ENCODE data around the gene ACE. TPM values are rescaled to one million over a fixed set of nuclear protein-coding genes. Genes with fewer than 3 reads are reported as not detected.

ACE gene
- total RNA-seq, 1 experiment from 2014 or later, result 9.1 TPM

GRCh38 chr17:63524051-63524450 is 47.2 kb downstream of the ACE start:
- DNase-seq (no peak), ATAC-seq (no peak)
- no peak for TF ChIP-seq EZH2 (IDR thresholded peaks at IDR 0.05; ENCODE audit: low read length, unreplicated experiment)
- TF ChIP-seq EZH2phosphoT487 (IDR thresholded peaks at IDR 0.05; ENCODE audit: borderline replicate concordance, low read length), result no peak
- TF ChIP-seq CTCF (conservative IDR thresholded peaks at IDR 0.05; ENCODE audit: low read depth, low read length), result no peak
- H3F3A ChIP-seq (ENCODE audit: low read length, unreplicated experiment), result no peaks in the 10 kb centered on the region
- no peaks in the 10 kb centered on the region for H3K4me1 ChIP-seq (ENCODE audit: insufficient read depth, low read length)
- H3K9me3 ChIP-seq (ENCODE audit: low read length), result no peaks in the 10 kb centered on the region
- no peaks in the 10 kb centered on the region for H3K27me3 ChIP-seq (ENCODE audit: low read length)
- no peaks in the 10 kb centered on the region for H3K9me2 ChIP-seq (replicated peaks; ENCODE audit: low read length)
- ChIA-PET CTCF (no interaction called here), POLR2A (ENCODE audit: unreplicated experiment) (no interaction called here)
- H3K4me2 ChIP-seq (ENCODE audit: low read length), result no peak overlapping the region
- intact Hi-C loops (cut with micrococcal nuclease), result no loop called here
- no peak overlapping the region for H3K27ac ChIP-seq (ENCODE audit: low read length)
- no peak overlapping the region for H3K9ac ChIP-seq (ENCODE audit: low read length)
- BruUV-seq (replicated peaks), result no TSS peak
- no peaks in the 10 kb centered on the region for H4K20me1 ChIP-seq (ENCODE audit: low read length)
- H3K4me3 ChIP-seq (ENCODE audit: low read length), result no peak overlapping the region
- no peak overlapping the region for H2AFZ ChIP-seq (ENCODE audit: low read length)
- no peaks in the 10 kb centered on the region for H3K36me3 ChIP-seq (ENCODE audit: low read depth, low read length)
- H3K79me2 ChIP-seq (ENCODE audit: low read length), result no peaks in the 10 kb centered on the region

- H3K9me2 ChIP-seq (replicated peaks; ENCODE audit: low read length), result no peaks in the 10 kb centered on the region
- no peak for DNase-seq
- no peaks in the 10 kb centered on the region for H3K9me3 ChIP-seq (ENCODE audit: low read length)
- POLR2A ChIA-PET (ENCODE audit: unreplicated experiment), result no interaction called here
- BruUV-seq (replicated peaks), result no TSS peak
- H3K4me1 ChIP-seq (ENCODE audit: insufficient read depth, low read length), result no peaks in the 10 kb centered on the region
- ATAC-seq, result no peak
- H3K79me2 ChIP-seq (ENCODE audit: low read length), result no peaks in the 10 kb centered on the region
- H3K9ac ChIP-seq (ENCODE audit: low read length), result no peak overlapping the region
- intact Hi-C loops (cut with micrococcal nuclease), result no loop called here
- H3K27me3 ChIP-seq (ENCODE audit: low read length), result no peaks in the 10 kb centered on the region
- no peak overlapping the region for H3K27ac ChIP-seq (ENCODE audit: low read length)
- H4K20me1 ChIP-seq (ENCODE audit: low read length), result no peaks in the 10 kb centered on the region
- no peak overlapping the region for H2AFZ ChIP-seq (ENCODE audit: low read length)
- TF ChIP-seq EZH2 (IDR thresholded peaks at IDR 0.05; ENCODE audit: low read length, unreplicated experiment), result no peak
- no peak for TF ChIP-seq CTCF (conservative IDR thresholded peaks at IDR 0.05; ENCODE audit: low read depth, low read length)
- H3K4me3 ChIP-seq (ENCODE audit: low read length), result no peak overlapping the region
- H3F3A ChIP-seq (ENCODE audit: low read length, unreplicated experiment), result no peaks in the 10 kb centered on the region
- CTCF ChIA-PET, result no interaction called here
- no peaks in the 10 kb centered on the region for H3K36me3 ChIP-seq (ENCODE audit: low read depth, low read length)
- no peak overlapping the region for H3K4me2 ChIP-seq (ENCODE audit: low read length)
Observed at GRCh38 chr17:63525190-63525946, 48.5 kb downstream of the ACE start.

GRCh38 chr17:63526861-63527260 is 50.0 kb downstream of the ACE start:
- Histone ChIP-seq H3K9ac (ENCODE audit: low read length) (no peak overlapping the region), H3F3A (ENCODE audit: low read length, unreplicated experiment) (no peaks in the 10 kb centered on the region), H3K9me2 (replicated peaks; ENCODE audit: low read length) (no peaks in the 10 kb centered on the region), H3K9me3 (ENCODE audit: low read length) (no peaks in the 10 kb centered on the region), H3K4me1 (ENCODE audit: insufficient read depth, low read length) (no peaks in the 10 kb centered on the region), H3K27ac (ENCODE audit: low read length) (no peak overlapping the region), H3K4me2 (ENCODE audit: low read length) (no peak overlapping the region), H4K20me1 (ENCODE audit: low read length) (no peaks in the 10 kb centered on the region), H2AFZ (ENCODE audit: low read length) (no peak overlapping the region), H3K27me3 (ENCODE audit: low read length) (no peaks in the 10 kb centered on the region), H3K4me3 (ENCODE audit: low read length) (no peak overlapping the region), H3K36me3 (ENCODE audit: low read depth, low read length) (no peaks in the 10 kb centered on the region), H3K79me2 (ENCODE audit: low read length) (no peaks in the 10 kb centered on the region)
- POLR2A ChIA-PET (ENCODE audit: unreplicated experiment), result interaction anchor here (0.5 kb wide), 1 partner anchor 24 kb away, joined by 3 read pairs; no protein-coding TSS in a partner anchor
- intact Hi-C loops (cut with micrococcal nuclease), result no loop called here
- CTCF ChIA-PET, result interaction anchor here (0.6 kb wide), 1 partner anchor 101 kb away, joined by 7 read pairs; no protein-coding TSS in a partner anchor
- DNase-seq, result no peak
- no peak for ATAC-seq
- TF ChIP-seq EZH2 (IDR thresholded peaks at IDR 0.05; ENCODE audit: low read length, unreplicated experiment) (no peak), EZH2phosphoT487 (IDR thresholded peaks at IDR 0.05; ENCODE audit: borderline replicate concordance, low read length) (no peak), CTCF (conservative IDR thresholded peaks at IDR 0.05; ENCODE audit: low read depth, low read length) (no peak)
- no TSS peak for BruUV-seq (replicated peaks)

Measured in PC-3 (cell line).